Panc1 (cell line): Measurements from ENCODE around the gene SGIP1. TPM values are rescaled to one million over a fixed set of nuclear protein-coding genes. Genes with fewer than 3 reads are reported as not detected.

Experiments used
- ATAC-seq: fragments of 200-7000 bp; cut with Tn5 transposase; 2 replicates; pipeline ENCODE4 v1.9.1; 2020; ENCODE audit warnings: mild to moderate bottlenecking, moderate library complexity
- BruUV-seq: library from RNA; stranded (reverse); fragments of 400-500 nt; replicated peaks from 2 replicates; lab custom pipeline; 2021; lab: Mats Ljungman, UMichigan
- CTCF ChIA-PET: fragments of 300-600 bp; sonication (Branson Sonifier 250); formaldehyde crosslinking; loops from one replicate; lab custom pipeline; 2022; ENCODE audit warnings: antibody characterized with exemption; lab: Charles Lee
- POLR2A ChIA-PET: fragments of 300-600 bp; sonication (Branson Sonifier 250); formaldehyde crosslinking; loops from one replicate; lab custom pipeline; 2022; ENCODE audit warnings: antibody characterized with exemption; lab: Charles Lee
- DNase-seq: peaks from one replicate; pipeline ENCODE4 v3.0.0-alpha.2; 2010; ENCODE audit warnings: low read depth, low spot score
- H3K27ac ChIP-seq: 2 replicates; pipeline ENCODE4 v1.5.1; 2011; ENCODE audit warnings: mild to moderate bottlenecking, low read length, inconsistent platforms
- H3K27me3 ChIP-seq: fragments of 200-500 bp; sonication (Bioruptor generic); 2 replicates; pipeline ENCODE4 v1.6.0; 2014; ENCODE audit warnings: low read length, inconsistent platforms; ENCODE audit not compliant: control insufficient read depth, insufficient read depth
- H3K36me3 ChIP-seq: fragments of 200-500 bp; sonication (Bioruptor generic); 2 replicates; pipeline ENCODE4 v1.5.1; 2014; ENCODE audit warnings: inconsistent platforms, mild to moderate bottlenecking, low read length, moderate library complexity; ENCODE audit not compliant: control insufficient read depth, insufficient read depth
- H3K4me1 ChIP-seq: 2 replicates; pipeline ENCODE4 v1.5.1; 2011; ENCODE audit warnings: inconsistent platforms, mild to moderate bottlenecking, low read length, moderate library complexity; ENCODE audit not compliant: control insufficient read depth, insufficient read depth
- H3K4me3 ChIP-seq, 2 experiments: 2 replicates each; pipeline ENCODE4 v1.5.1; 2011 to 2012; ENCODE audit warnings: low read depth in 2 of 2, low read length in 2 of 2, mild to moderate bottlenecking in 2 of 2, inconsistent platforms in 1 of 2, moderate library complexity in 1 of 2
- H3K9me3 ChIP-seq: fragments of 200-500 bp; sonication (Bioruptor generic); 2 replicates; pipeline ENCODE4 v1.5.1; 2014; ENCODE audit warnings: low read depth, mild to moderate bottlenecking, inconsistent platforms, low read length, moderate library complexity; ENCODE audit not compliant: control insufficient read depth, insufficient read depth
- CTCF ChIP-seq: fragments of 450-650 bp; IDR thresholded peaks from 2 replicates; pipeline ENCODE4 v1.5.1; 2017; ENCODE audit warnings: mild to moderate bottlenecking
- POLR2AphosphoS5 ChIP-seq: IDR thresholded peaks from 2 replicates; pipeline ENCODE4 v1.6.1; 2012; ENCODE audit warnings: mild to moderate bottlenecking, low read depth, low read length, moderate library complexity
- REST ChIP-seq, 2 experiments: IDR thresholded peaks; 2 replicates each; pipeline ENCODE4 v1.6.1; 2011 to 2012; ENCODE audit warnings: low read depth in 2 of 2, control low read depth in 1 of 2, low read length in 1 of 2, mild to moderate bottlenecking in 1 of 2, moderate library complexity in 1 of 2; ENCODE audit not compliant: insufficient read depth in 1 of 2
- SIN3A ChIP-seq: IDR thresholded peaks from 2 replicates; pipeline ENCODE4 v1.6.1; 2012; ENCODE audit warnings: low read depth, mild to moderate bottlenecking, low read length, moderate library complexity, borderline replicate concordance; ENCODE audit not compliant: insufficient read depth
- TCF7L2 ChIP-seq: IDR thresholded peaks from 2 replicates; pipeline ENCODE4 v1.6.1; 2011; ENCODE audit warnings: mild to moderate bottlenecking, low read depth, low read length, inconsistent platforms
- in situ Hi-C: cut with HindIII; loops from 2 replicates; pipeline ENCODE4 v1.10.0; 2016; ENCODE audit warnings: low sequenced_read_pairs, low pct_unique_long_range_greater_than_20kb
- intact Hi-C: fragments of 100-400 bp; cut with micrococcal nuclease; formaldehyde crosslinking; loops from one replicate; pipeline ENCODE4 v1.10.0; 2022; ENCODE audit not compliant: unreplicated experiment
- total RNA-seq: library from RNA; stranded (reverse); gene quantifications from one replicate; pipeline ENCODE4 v1.2.1, GENCODE V29; 2021; ENCODE audit not compliant: unreplicated experiment

SGIP1 gene
- total RNA-seq, 1 experiment from 2014 or later = 1.6 TPM

- intact Hi-C loops = no loop called here
- in situ Hi-C loops = no loop called here
- no peaks in the 10 kb centered on the region; the same call in 1 of the 2 replicates for H3K27me3 ChIP-seq
- no peak overlapping the region for H3K4me3 ChIP-seq
- TF ChIP-seq POLR2AphosphoS5 = no peak
- no peak for TF ChIP-seq SIN3A
- no peak for TF ChIP-seq TCF7L2
- no peak for TF ChIP-seq REST (IDR thresholded peaks at IDR 0.05; ENCODE audit: insufficient read depth in 1 of 2, low read depth in 2 of 2, low read length in 1 of 2)
- no peak for TF ChIP-seq CTCF
- H3K4me1 ChIP-seq = no peaks in the 10 kb centered on the region
- ATAC-seq (no peak), DNase-seq (no peak)
- ChIA-PET POLR2A (interaction anchor here (0.7 kb wide), 1 partner anchor 129 kb away, joined by 3 read pairs; no protein-coding TSS in a partner anchor), CTCF (no interaction called here)
- no peak overlapping the region for H3K27ac ChIP-seq
- no TSS peak for BruUV-seq
- H3K9me3 ChIP-seq = no peaks in the 10 kb centered on the region
- H3K36me3 ChIP-seq = no peaks in the 10 kb centered on the region
These were observed 211.5 kb downstream of the SGIP1 start for GRCh38 chr1:66745451-66745850.

GRCh38 chr1:66747501-66747900 is 213.5 kb downstream of the SGIP1 start:
- Histone ChIP-seq H3K27me3 (peaks cover 3% of the 10 kb centered on the region; the same call in 1 of the 2 replicates), H3K36me3 (no peaks in the 10 kb centered on the region), H3K27ac (no peak overlapping the region), H3K9me3 (no peaks in the 10 kb centered on the region), H3K4me3 (no peak overlapping the region), H3K4me1 (no peaks in the 10 kb centered on the region)
- DNase-seq = no peak
- BruUV-seq = no TSS peak
- TF ChIP-seq POLR2AphosphoS5 (no peak), SIN3A (no peak), TCF7L2 (no peak), CTCF (no peak), REST (IDR thresholded peaks at IDR 0.05; ENCODE audit: insufficient read depth in 1 of 2, low read depth in 2 of 2, low read length in 1 of 2) (no peak)
- ChIA-PET POLR2A (no interaction called here), CTCF (no interaction called here)
- in situ Hi-C loops = no loop called here
- no peak for ATAC-seq
- intact Hi-C loops = no loop called here
